ENCODE data around the gene DEPP1.
A peak's percentile ranks its signal among the peaks of the same experiment; 100 is the strongest.

The DEPP1 gene

DNA sequence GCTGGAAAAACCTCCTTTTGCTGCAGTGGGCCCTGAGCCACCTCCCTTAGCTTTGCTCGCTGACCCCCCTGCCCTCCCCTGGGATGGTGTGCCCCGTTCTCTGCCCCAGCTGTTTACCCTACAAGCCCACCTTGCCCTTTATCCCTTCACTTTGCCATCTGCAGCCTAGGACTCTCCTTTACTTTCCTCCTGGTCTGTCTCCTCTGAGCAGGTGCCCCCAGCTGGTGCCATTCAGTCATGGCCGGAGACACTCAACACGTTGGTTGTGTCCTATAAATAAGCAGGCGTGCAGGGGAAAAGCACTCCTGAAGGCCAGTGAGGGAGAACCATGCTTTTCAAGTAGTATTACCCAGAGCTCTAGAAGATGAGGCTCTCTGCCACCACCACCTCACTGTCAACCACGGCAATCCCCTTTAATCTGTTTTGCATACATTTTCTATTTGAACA, 12.9 kb downstream of the DEPP1 start (continued):
- TF ChIP-seq ZNF398 (tag by site-specific recombination; IDR thresholded peaks at IDR 0.05) = no peak

- no peak overlapping the region for H3K27ac ChIP-seq (ENCODE audit: extremely low read depth, low read depth, low read length)
- CTCF ChIA-PET = interaction anchor here (2.1 kb wide), 1 partner anchor 11 kb away, joined by 7 read pairs; no protein-coding TSS in a partner anchor
Measured at GRCh38 chr10:44965104-44965503, 13.5 kb downstream of the DEPP1 start.

GRCh38 chr10:44963772-44964633, 14.6 kb downstream of the DEPP1 start:
- H3K27ac ChIP-seq (ENCODE audit: extremely low read depth, low read depth, low read length) = no peak overlapping the region; the same call in 1 of the 2 replicates
- H3K9me3 ChIP-seq (ENCODE audit: control insufficient read depth, insufficient read depth, low read depth, low read length) = no peaks in the 10 kb centered on the region
- ChIA-PET CTCF (interaction anchor here (0.8 to 1.6 kb wide), 7 partner anchors 10 to 44 kb away, joined by 3 to 6 read pairs (median 4); no protein-coding TSS in a partner anchor), POLR2A (interaction anchor here (0.7 to 3.8 kb wide), 3 partner anchors 11 to 15 kb away, joined by 3 to 12 read pairs (median 4); partner anchors contain the start of gene DEPP1)
- TF ChIP-seq KLF1 (tag by site-specific recombination; IDR thresholded peaks at IDR 0.05) = peak; percentile 36; the same call in 1 of the 2 replicates
- TF ChIP-seq GLIS1 (tag by site-specific recombination; IDR thresholded peaks at IDR 0.05) = peak; percentile 83
- TF ChIP-seq ZNF416 (tag by site-specific recombination; IDR thresholded peaks at IDR 0.05) = no peak
- TF ChIP-seq, protein P1, sequence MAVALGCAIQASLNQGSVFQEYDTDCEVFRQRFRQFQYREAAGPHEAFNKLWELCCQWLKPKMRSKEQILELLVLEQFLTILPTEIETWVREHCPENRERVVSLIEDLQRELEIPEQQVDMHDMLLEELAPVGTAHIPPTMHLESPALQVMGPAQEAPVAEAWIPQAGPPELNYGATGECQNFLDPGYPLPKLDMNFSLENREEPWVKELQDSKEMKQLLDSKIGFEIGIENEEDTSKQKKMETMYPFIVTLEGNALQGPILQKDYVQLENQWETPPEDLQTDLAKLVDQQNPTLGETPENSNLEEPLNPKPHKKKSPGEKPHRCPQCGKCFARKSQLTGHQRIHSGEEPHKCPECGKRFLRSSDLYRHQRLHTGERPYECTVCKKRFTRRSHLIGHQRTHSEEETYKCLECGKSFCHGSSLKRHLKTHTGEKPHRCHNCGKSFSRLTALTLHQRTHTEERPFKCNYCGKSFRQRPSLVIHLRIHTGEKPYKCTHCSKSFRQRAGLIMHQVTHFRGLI (tag by site-specific recombination; IDR thresholded peaks at IDR 0.05) = peak; percentile 30; the same call in 1 of the 2 replicates
- TF ChIP-seq PRDM1 (tag by site-specific recombination; IDR thresholded peaks at IDR 0.05) = 0 out of 2 replicates have a peak, but pooled peaks have one; percentile 17
- no peak for TF ChIP-seq ZNF354C (tag by site-specific recombination; IDR thresholded peaks at IDR 0.05; ENCODE audit: borderline replicate concordance, low read depth)
- peaks cover 8% of the 10 kb centered on the region; the same call in 1 of the 2 replicates for H3K4me1 ChIP-seq (ENCODE audit: control insufficient read depth, insufficient read depth, low read length)
- H3K36me3 ChIP-seq (ENCODE audit: control insufficient read depth in 2 of 2, insufficient read depth in 1 of 2, low read length in 2 of 2) = no peaks in the 10 kb centered on the region
- no peak overlapping the region for H3K4me3 ChIP-seq (ENCODE audit: low read depth, low read length)

More at GRCh38 chr10:44965104-44965503, 13.5 kb downstream of the DEPP1 start:
- no peaks in the 10 kb centered on the region for H3K36me3 ChIP-seq (ENCODE audit: control insufficient read depth in 2 of 2, insufficient read depth in 1 of 2, low read length in 2 of 2)
- H3K4me3 ChIP-seq (ENCODE audit: low read depth, low read length) = no peak overlapping the region
- POLR2A ChIA-PET = interaction anchor here (3.8 kb wide), 1 partner anchor 11 kb away, joined by 12 read pairs; no protein-coding TSS in a partner anchor
- peaks cover 8% of the 10 kb centered on the region; the same call in 1 of the 2 replicates for H3K4me1 ChIP-seq (ENCODE audit: control insufficient read depth, insufficient read depth, low read length)
- H3K9me3 ChIP-seq (ENCODE audit: control insufficient read depth, insufficient read depth, low read depth, low read length) = no peaks in the 10 kb centered on the region
- TF ChIP-seq ZNF701 (tag by site-specific recombination; IDR thresholded peaks at IDR 0.05) = no peak

DNA sequence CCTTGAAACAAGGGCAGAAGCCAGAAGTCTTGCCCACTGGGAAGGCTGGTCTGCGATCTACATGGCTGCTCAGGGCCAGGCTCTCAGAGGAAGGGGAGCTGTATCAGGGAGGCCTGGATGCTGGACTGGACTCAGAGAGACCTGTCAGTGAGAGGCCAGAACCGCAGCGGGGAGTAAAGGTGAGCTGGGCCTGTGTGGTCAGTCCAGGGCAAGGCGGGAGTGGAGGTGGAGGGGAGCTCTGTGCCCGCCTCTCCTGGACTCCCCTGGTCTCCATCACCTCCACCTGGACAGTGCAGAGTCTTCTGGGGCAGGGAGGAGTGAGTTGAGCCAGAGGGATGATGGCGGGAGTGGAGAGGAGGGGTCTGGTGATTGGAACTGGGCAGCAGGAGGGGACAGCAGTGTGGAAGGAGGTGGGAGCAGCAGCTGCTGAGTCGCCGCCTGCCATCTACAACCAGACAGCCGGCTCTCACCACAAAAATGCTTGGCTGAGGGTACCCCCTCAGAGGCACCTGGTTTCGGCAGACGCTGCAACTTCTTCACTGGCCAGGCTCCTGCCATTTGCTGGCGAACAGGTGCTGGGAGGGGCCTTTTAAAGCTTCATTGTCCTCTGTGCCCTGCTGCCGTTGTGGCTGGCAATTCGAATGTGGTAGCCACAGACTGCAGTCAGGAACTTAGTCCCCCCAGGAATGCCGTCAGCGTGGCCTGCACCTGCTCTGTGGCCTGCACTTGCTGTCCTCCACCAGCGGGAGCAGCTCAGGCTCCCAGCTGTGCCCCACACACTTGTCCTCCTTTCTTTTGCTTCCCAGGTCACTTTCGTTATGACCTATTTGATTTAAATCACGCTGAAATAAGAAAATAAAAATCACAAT, 15.5 kb downstream of the DEPP1 start:
- no peak overlapping the region for H3K4me3 ChIP-seq (ENCODE audit: low read depth, low read length)
- peaks cover 10% of the 10 kb centered on the region; the same call in 1 of the 2 replicates for H3K4me1 ChIP-seq (ENCODE audit: control insufficient read depth, insufficient read depth, low read length)
- no peak for TF ChIP-seq EGR2 (tag by site-specific recombination; IDR thresholded peaks at IDR 0.05; ENCODE audit: low read depth)
- TF ChIP-seq, protein P2, sequence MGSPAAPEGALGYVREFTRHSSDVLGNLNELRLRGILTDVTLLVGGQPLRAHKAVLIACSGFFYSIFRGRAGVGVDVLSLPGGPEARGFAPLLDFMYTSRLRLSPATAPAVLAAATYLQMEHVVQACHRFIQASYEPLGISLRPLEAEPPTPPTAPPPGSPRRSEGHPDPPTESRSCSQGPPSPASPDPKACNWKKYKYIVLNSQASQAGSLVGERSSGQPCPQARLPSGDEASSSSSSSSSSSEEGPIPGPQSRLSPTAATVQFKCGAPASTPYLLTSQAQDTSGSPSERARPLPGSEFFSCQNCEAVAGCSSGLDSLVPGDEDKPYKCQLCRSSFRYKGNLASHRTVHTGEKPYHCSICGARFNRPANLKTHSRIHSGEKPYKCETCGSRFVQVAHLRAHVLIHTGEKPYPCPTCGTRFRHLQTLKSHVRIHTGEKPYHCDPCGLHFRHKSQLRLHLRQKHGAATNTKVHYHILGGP (tag by site-specific recombination; IDR thresholded peaks at IDR 0.05) = no peak
- TF ChIP-seq, protein P3, sequence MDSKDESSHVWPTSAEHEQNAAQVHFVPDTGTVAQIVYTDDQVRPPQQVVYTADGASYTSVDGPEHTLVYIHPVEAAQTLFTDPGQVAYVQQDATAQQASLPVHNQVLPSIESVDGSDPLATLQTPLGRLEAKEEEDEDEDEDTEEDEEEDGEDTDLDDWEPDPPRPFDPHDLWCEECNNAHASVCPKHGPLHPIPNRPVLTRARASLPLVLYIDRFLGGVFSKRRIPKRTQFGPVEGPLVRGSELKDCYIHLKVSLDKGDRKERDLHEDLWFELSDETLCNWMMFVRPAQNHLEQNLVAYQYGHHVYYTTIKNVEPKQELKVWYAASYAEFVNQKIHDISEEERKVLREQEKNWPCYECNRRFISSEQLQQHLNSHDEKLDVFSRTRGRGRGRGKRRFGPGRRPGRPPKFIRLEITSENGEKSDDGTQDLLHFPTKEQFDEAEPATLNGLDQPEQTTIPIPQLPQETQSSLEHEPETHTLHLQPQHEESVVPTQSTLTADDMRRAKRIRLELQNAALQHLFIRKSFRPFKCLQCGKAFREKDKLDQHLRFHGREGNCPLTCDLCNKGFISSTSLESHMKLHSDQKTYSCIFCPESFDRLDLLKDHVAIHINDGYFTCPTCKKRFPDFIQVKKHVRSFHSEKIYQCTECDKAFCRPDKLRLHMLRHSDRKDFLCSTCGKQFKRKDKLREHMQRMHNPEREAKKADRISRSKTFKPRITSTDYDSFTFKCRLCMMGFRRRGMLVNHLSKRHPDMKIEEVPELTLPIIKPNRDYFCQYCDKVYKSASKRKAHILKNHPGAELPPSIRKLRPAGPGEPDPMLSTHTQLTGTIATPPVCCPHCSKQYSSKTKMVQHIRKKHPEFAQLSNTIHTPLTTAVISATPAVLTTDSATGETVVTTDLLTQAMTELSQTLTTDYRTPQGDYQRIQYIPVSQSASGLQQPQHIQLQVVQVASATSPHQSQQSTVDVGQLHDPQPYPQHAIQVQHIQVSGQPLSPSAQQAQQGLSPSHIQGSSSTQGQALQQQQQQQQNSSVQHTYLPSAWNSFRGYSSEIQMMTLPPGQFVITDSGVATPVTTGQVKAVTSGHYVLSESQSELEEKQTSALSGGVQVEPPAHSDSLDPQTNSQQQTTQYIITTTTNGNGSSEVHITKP (tag by site-specific recombination; IDR thresholded peaks at IDR 0.05) = peak; percentile 72
- TF ChIP-seq ZNF560 (tag by site-specific recombination; IDR thresholded peaks at IDR 0.05; ENCODE audit: borderline replicate concordance) = no peak
- H3K27ac ChIP-seq (ENCODE audit: extremely low read depth, low read depth, low read length) = no peak overlapping the region
- ChIA-PET POLR2A (interaction anchor here (1.4 to 3.8 kb wide), 3 partner anchors 10 to 15 kb away, joined by 3 to 12 read pairs (median 5); partner anchors contain the start of gene DEPP1), CTCF (interaction anchor here (0.8 to 1.6 kb wide), 9 partner anchors 9 to 45 kb away, joined by 3 to 6 read pairs (median 4); no protein-coding TSS in a partner anchor)
- H3K36me3 ChIP-seq (ENCODE audit: control insufficient read depth in 2 of 2, insufficient read depth in 1 of 2, low read length in 2 of 2) = no peaks in the 10 kb centered on the region
- H3K9me3 ChIP-seq (ENCODE audit: control insufficient read depth, insufficient read depth, low read depth, low read length) = no peaks in the 10 kb centered on the region
